Gastroesophageal sphincter (tissue), 4 donors: ENCODE results near the gene NUP188. TPM values are rescaled to one million over a fixed set of nuclear protein-coding genes. Genes with fewer than 3 reads are reported as not detected.

Experiments used
- ATAC-seq: fragments of 150-250 bp; one replicate; pipeline ENCODE4 v1.9.1; 2016; ENCODE audit warnings: mild to moderate bottlenecking, moderate library complexity
- H3K27ac ChIP-seq, 4 donors: fragments of 200-600 bp; sonication (generic) in 3 of 4; 1 replicate in 3 of 4; 2 replicates in 1 of 4; pipeline ENCODE4 v1.5.1; 2016 to 2019
- H3K27me3 ChIP-seq: fragments of 200-600 bp; sonication (generic); one replicate; pipeline ENCODE4 v1.5.1; 2019
- H3K36me3 ChIP-seq, 2 donors: fragments of 200-600 bp; sonication (generic); one replicate each; pipeline ENCODE4 v1.5.1; 2019; ENCODE audit warnings: control low read depth in 1 of 2
- H3K4me1 ChIP-seq, 3 donors: fragments of 200-600 bp; sonication (generic); 1 replicate in 2 of 3; 2 replicates in 1 of 3; pipeline ENCODE4 v1.5.1; 2016 to 2019; ENCODE audit warnings: control low read depth in 2 of 3
- H3K4me3 ChIP-seq, 2 donors: fragments of 200-600 bp; sonication (generic); one replicate each; pipeline ENCODE4 v1.5.1; 2019; ENCODE audit warnings: mild to moderate bottlenecking in 1 of 2, moderate library complexity in 1 of 2
- H3K9me3 ChIP-seq, 3 donors: fragments of 200-600 bp; sonication (generic); one replicate each; pipeline ENCODE4 v1.5.1; 2017 to 2019; ENCODE audit warnings: control low read depth in 2 of 3
- CTCF ChIP-seq, 4 experiments: fragments of 200-600 bp in 2 of 4; fragments of 450-650 bp in 2 of 4; sonication (generic) in 1 of 4; IDR thresholded peaks; one replicate each; pipeline ENCODE4 v1.5.1; 2017 to 2019; ENCODE audit warnings: antibody characterized with exemption in 4 of 4, mild to moderate bottlenecking in 2 of 4, moderate library complexity in 2 of 4
- EP300 ChIP-seq: sonication (generic); formaldehyde crosslinking; IDR thresholded peaks from one replicate; pipeline ENCODE4 v1.6.1; 2017; ENCODE audit warnings: antibody characterized with exemption, mild to moderate bottlenecking
- POLR2A ChIP-seq, 2 donors: fragments of 450-650 bp; IDR thresholded peaks; one replicate each; pipeline ENCODE4 v1.6.1; 2017; ENCODE audit warnings: antibody characterized with exemption in 2 of 2, mild to moderate bottlenecking in 2 of 2, moderate library complexity in 1 of 2
- POLR2AphosphoS5 ChIP-seq: sonication (generic); formaldehyde crosslinking; IDR thresholded peaks from one replicate; pipeline ENCODE4 v1.6.1; 2017; ENCODE audit warnings: antibody characterized with exemption
- WGBS, 2 donors: methylation state at CpG; one replicate each; pipeline ENCODE4 v1.1.5; 2018; ENCODE audit warnings: low coverage in 1 of 2; 5-methylcytosine and 5-hydroxymethylcytosine counted together
- total RNA-seq, 4 donors: library from RNA; depleted of rRNA; stranded (reverse); fragments of >200 nt; gene quantifications; one replicate each; pipeline ENCODE4 v1.1.0, GENCODE V29; 2016

The NUP188 gene
- total RNA-seq, 4 donors from 2014 or later, result 18.6 to 32.7 (median 29.1) TPM

- peak overlapping the region in 3 of 4 donors; percentile 26 to 68 (median 57) for H3K27ac ChIP-seq
- H3K4me1 ChIP-seq, result peaks cover 0 to 39% (median 14%) of the 10 kb centered on the region in 3 donors
- 89 to 100% methylated on average over 1 to 3 of the region's 9 CpGs for WGBS, 2 donors
- H3K36me3 ChIP-seq, result peaks cover 0 to 40% of the 10 kb centered on the region in 2 donors
- ATAC-seq, result no peak
- no peaks in the 10 kb centered on the region for H3K27me3 ChIP-seq
- no peaks in the 10 kb centered on the region for H3K9me3 ChIP-seq
- H3K4me3 ChIP-seq, result no peak overlapping the region
- TF ChIP-seq POLR2AphosphoS5 (no peak), POLR2A (IDR thresholded peaks at IDR 0.05) (no peak), EP300 (no peak), CTCF (IDR thresholded peaks at IDR 0.05) (no peak)
Observed at GRCh38 chr9:129022037-129022436, 74.5 kb downstream of the NUP188 start.

GRCh38 chr9:129023036-129023907, 75.8 kb downstream of the NUP188 start:
- peaks cover 0 to 28% of the 10 kb centered on the region in 2 donors for H3K36me3 ChIP-seq
- peak overlapping the region in 3 of 4 donors; percentile 26 to 68 (median 57) for H3K27ac ChIP-seq
- no peak for TF ChIP-seq POLR2A (IDR thresholded peaks at IDR 0.05)
- peak; percentile 46 for TF ChIP-seq POLR2AphosphoS5
- WGBS, 2 donors, result 58 to 82% methylated on average over 6 to 10 of the region's 16 CpGs
- H3K9me3 ChIP-seq, result no peaks in the 10 kb centered on the region
- ATAC-seq, result peak; percentile 42
- no peaks in the 10 kb centered on the region for H3K27me3 ChIP-seq
- no peak overlapping the region for H3K4me3 ChIP-seq
- peaks cover 0 to 47% (median 20%) of the 10 kb centered on the region in 3 donors for H3K4me1 ChIP-seq

GRCh38 chr9:129023908-129024233, 76.4 kb downstream of the NUP188 start:
- ATAC-seq, result no peak
- no peak for TF ChIP-seq CTCF (IDR thresholded peaks at IDR 0.05)
- no peak for TF ChIP-seq POLR2AphosphoS5
- TF ChIP-seq POLR2A (IDR thresholded peaks at IDR 0.05), result no peak
- TF ChIP-seq EP300, result no peak
- H3K4me3 ChIP-seq, result no peak overlapping the region
- no peaks in the 10 kb centered on the region for H3K27me3 ChIP-seq
- WGBS, 2 donors, result 45% methylated on average over 4 of the region's 4 CpGs; no CpG with 5 or more reads in 1 of the 2 donors
- H3K36me3 ChIP-seq, result peaks cover 0 to 22% of the 10 kb centered on the region in 2 donors
- peaks cover 0 to 51% (median 23%) of the 10 kb centered on the region in 3 donors for H3K4me1 ChIP-seq
- peak overlapping the region in 3 of 4 donors; percentile 5 to 68 (median 57) for H3K27ac ChIP-seq
- no peaks in the 10 kb centered on the region for H3K9me3 ChIP-seq

GRCh38 chr9:129026442-129027223, 79.1 kb downstream of the NUP188 start:
- Histone ChIP-seq H3K4me1 (peaks cover 0 to 56% (median 25%) of the 10 kb centered on the region in 3 donors), H3K27ac (peak overlapping the region in 3 of 4 donors; percentile 82 to 89 (median 86)), H3K36me3 (no peaks in the 10 kb centered on the region), H3K27me3 (no peaks in the 10 kb centered on the region), H3K9me3 (no peaks in the 10 kb centered on the region), H3K4me3 (peak overlapping the region in 1 of 2 donors; percentile 89)
- no peak for ATAC-seq
- TF ChIP-seq POLR2AphosphoS5, result no peak
- no peak for TF ChIP-seq POLR2A (IDR thresholded peaks at IDR 0.05)
- TF ChIP-seq EP300, result no peak
- no peak for TF ChIP-seq CTCF (IDR thresholded peaks at IDR 0.05)
- 51% methylated on average over 7 of the region's 17 CpGs; no CpG with 5 or more reads in 1 of the 2 donors for WGBS, 2 donors

- TF ChIP-seq POLR2AphosphoS5 (no peak), EP300 (no peak), POLR2A (IDR thresholded peaks at IDR 0.05) (no peak), CTCF (IDR thresholded peaks at IDR 0.05) (no peak)
- Histone ChIP-seq H3K9me3 (no peaks in the 10 kb centered on the region), H3K4me3 (peak overlapping the region; percentile 61 to 89), H3K4me1 (peaks cover 0 to 50% (median 25%) of the 10 kb centered on the region in 3 donors), H3K27me3 (no peaks in the 10 kb centered on the region), H3K36me3 (no peaks in the 10 kb centered on the region), H3K27ac (peak overlapping the region in 3 of 4 donors; percentile 82 to 89 (median 86))
- no peak for ATAC-seq
- 8% methylated on average over 2 of the region's 9 CpGs; no CpG with 5 or more reads in 1 of the 2 donors for WGBS, 2 donors
Observed at GRCh38 chr9:129027224-129027684, 79.8 kb downstream of the NUP188 start.
